Tibial artery (tissue), 4 donors: ENCODE data around the gene TRANK1.

Experiments
- DNase-seq, 2 donors: peaks; one replicate each; pipeline ENCODE4 v3.0.0-alpha.2; 2019
- H3K27ac ChIP-seq, 2 donors: fragments of 200-600 bp; sonication (generic) in 1 of 2; 1 replicate in 1 of 2; 2 replicates in 1 of 2; pipeline ENCODE4 v1.5.1; 2018 to 2019; ENCODE audit warnings: mild to moderate bottlenecking in 1 of 2
- H3K27me3 ChIP-seq, 2 donors: fragments of 200-600 bp; sonication (generic) in 1 of 2; one replicate each; pipeline versions ENCODE4 v1.5.1 to v1.6.0; 2016 to 2019
- H3K36me3 ChIP-seq, 3 donors: fragments of 200-600 bp; sonication (generic) in 2 of 3; one replicate each; pipeline ENCODE4 v1.5.1; 2016 to 2019; ENCODE audit warnings: mild to moderate bottlenecking in 2 of 3
- H3K4me1 ChIP-seq, 4 donors: fragments of 200-600 bp; sonication (generic) in 2 of 4; 1 replicate in 3 of 4; 2 replicates in 1 of 4; pipeline ENCODE4 v1.5.1; 2016 to 2019
- H3K4me3 ChIP-seq, 2 donors: fragments of 200-600 bp; sonication (generic) in 1 of 2; 1 replicate in 1 of 2; 2 replicates in 1 of 2; pipeline ENCODE4 v1.5.1; 2018 to 2019; ENCODE audit warnings: mild to moderate bottlenecking in 2 of 2
- H3K9me3 ChIP-seq, 3 donors: fragments of 200-600 bp; sonication (generic) in 1 of 3; one replicate each; pipeline ENCODE4 v1.5.1; 2016 to 2019
- CTCF ChIP-seq, 2 experiments: fragments of 200-600 bp in 1 of 2; fragments of 450-650 bp in 1 of 2; IDR thresholded peaks; one replicate each; pipeline ENCODE4 v1.5.1; 2017 to 2019; ENCODE audit warnings: antibody characterized with exemption in 2 of 2, mild to moderate bottlenecking in 1 of 2, moderate library complexity in 1 of 2
- intact Hi-C: fragments of 100-400 bp; cut with DNase I; formaldehyde crosslinking; loops from one replicate; pipeline ENCODE4 v1.15.0; 2023; ENCODE audit warnings: low total_unique reads

Gene TRANK1

GRCh38 chr3:36826240-36826639, 118.6 kb downstream of the TRANK1 start:
- DNase-seq = no peak
- no peak for TF ChIP-seq CTCF (IDR thresholded peaks at IDR 0.05)
- intact Hi-C loops = no loop called here
- Histone ChIP-seq H3K4me1 (peaks cover 0 to 10% (median 1%) of the 10 kb centered on the region in 4 donors), H3K36me3 (peaks cover 0 to 37% (median 21%) of the 10 kb centered on the region in 3 donors), H3K4me3 (no peak overlapping the region), H3K9me3 (no peaks in the 10 kb centered on the region), H3K27ac (no peak overlapping the region), H3K27me3 (no peaks in the 10 kb centered on the region)

- Histone ChIP-seq H3K9me3 (no peaks in the 10 kb centered on the region), H3K36me3 (peaks cover 0 to 33% (median 18%) of the 10 kb centered on the region in 3 donors), H3K4me1 (peaks cover 0 to 10% (median 1%) of the 10 kb centered on the region in 4 donors), H3K27ac (no peak overlapping the region), H3K27me3 (no peaks in the 10 kb centered on the region), H3K4me3 (no peak overlapping the region)
- intact Hi-C loops = no loop called here
- no peak for DNase-seq
- no peak for TF ChIP-seq CTCF (IDR thresholded peaks at IDR 0.05)
Observed at GRCh38 chr3:36824443-36824842, 120.4 kb downstream of the TRANK1 start.

- Histone ChIP-seq H3K9me3 (no peaks in the 10 kb centered on the region), H3K27me3 (no peaks in the 10 kb centered on the region), H3K36me3 (peaks cover 0 to 27% (median 18%) of the 10 kb centered on the region in 3 donors), H3K27ac (no peak overlapping the region), H3K4me1 (peaks cover 0 to 10% (median 0%) of the 10 kb centered on the region in 4 donors), H3K4me3 (no peak overlapping the region)
- no peak for DNase-seq
- intact Hi-C loops = no loop called here
- TF ChIP-seq CTCF (IDR thresholded peaks at IDR 0.05) = no peak
Observed at GRCh38 chr3:36823806-36824205, 121.0 kb downstream of the TRANK1 start.

GRCh38 chr3:36820083-36820482, 124.8 kb downstream of the TRANK1 start:
- no peak overlapping the region for H3K27ac ChIP-seq
- no peaks in the 10 kb centered on the region for H3K36me3 ChIP-seq
- no peaks in the 10 kb centered on the region for H3K27me3 ChIP-seq
- TF ChIP-seq CTCF (IDR thresholded peaks at IDR 0.05) = no peak
- no peaks in the 10 kb centered on the region for H3K4me1 ChIP-seq
- intact Hi-C loops = no loop called here
- no peak overlapping the region for H3K4me3 ChIP-seq
- no peak for DNase-seq
- H3K9me3 ChIP-seq = no peaks in the 10 kb centered on the region

- H3K4me1 ChIP-seq = peaks cover 0 to 15% (median 0%) of the 10 kb centered on the region in 4 donors
- no peaks in the 10 kb centered on the region for H3K36me3 ChIP-seq
- TF ChIP-seq CTCF (IDR thresholded peaks at IDR 0.05) = no peak
- no peaks in the 10 kb centered on the region for H3K27me3 ChIP-seq
- intact Hi-C loops = no loop called here
- no peak for DNase-seq
- H3K27ac ChIP-seq = no peak overlapping the region
- no peak overlapping the region for H3K4me3 ChIP-seq
- no peaks in the 10 kb centered on the region for H3K9me3 ChIP-seq
Observed at GRCh38 chr3:36817806-36818533, 126.9 kb downstream of the TRANK1 start.
